Measurements from ENCODE around the gene HOMER2.

- TF ChIP-seq CTCF (IDR thresholded peaks at IDR 0.05; ENCODE audit: poor library complexity) (no peak), EZH2phosphoT487 (IDR thresholded peaks at IDR 0.05; ENCODE audit: low read depth, severe bottlenecking, unreplicated experiment) (no peak), EZH2 (IDR thresholded peaks at IDR 0.05; ENCODE audit: borderline replicate concordance) (no peak)
Measured at GRCh38 chr15:82804575-82804949, 148.0 kb downstream of the HOMER2 start.

All from hepatocyte (in vitro differentiated cells).